Adrenal gland (tissue), 5 donors: Measurements from ENCODE around the gene ZNF132.

Source experiments
- POLR2A ChIP-seq, 2 donors: fragments of 450-650 bp; IDR thresholded peaks; one replicate each; pipeline ENCODE4 v1.6.1; 2017; ENCODE audit warnings: antibody characterized with exemption in 2 of 2, mild to moderate bottlenecking in 2 of 2, moderate library complexity in 1 of 2
- TF ChIP-seq, protein P1 (sequence below), 6 experiments: fragments of 450-650 bp in 4 of 6; fragments of 200-600 bp in 2 of 6; sonication (generic) in 1 of 6; IDR thresholded peaks; 1 replicate in 5 of 6; 2 replicates in 1 of 6; pipeline versions ENCODE4 v1.5.1 to v1.8.0; 2016 to 2021; ENCODE audit warnings: antibody characterized with exemption in 6 of 6, mild to moderate bottlenecking in 2 of 6, moderate library complexity in 1 of 6
- donor health status: DM: no; HTN: no; CAD: no.

DNA sequence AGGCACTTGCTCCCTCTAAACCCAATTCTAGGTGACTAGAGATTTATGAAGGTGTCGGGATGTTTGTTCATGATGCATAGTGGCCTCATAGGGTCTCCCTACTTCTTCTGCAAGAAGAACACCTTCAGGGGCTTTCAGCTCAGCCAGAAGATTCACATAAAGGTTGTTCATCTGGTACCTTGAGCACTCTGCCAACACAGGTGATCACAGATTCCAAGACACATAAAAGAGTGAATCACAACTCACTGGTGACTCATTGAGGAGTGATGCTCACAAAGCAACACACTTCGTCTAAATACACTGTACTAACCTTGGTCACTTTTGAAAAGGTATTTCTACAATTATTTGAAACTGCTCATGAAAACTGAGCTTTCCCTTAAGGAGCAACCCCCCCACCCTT is 20.1 kb upstream of the ZNF132 start:
- TF ChIP-seq, protein P1, sequence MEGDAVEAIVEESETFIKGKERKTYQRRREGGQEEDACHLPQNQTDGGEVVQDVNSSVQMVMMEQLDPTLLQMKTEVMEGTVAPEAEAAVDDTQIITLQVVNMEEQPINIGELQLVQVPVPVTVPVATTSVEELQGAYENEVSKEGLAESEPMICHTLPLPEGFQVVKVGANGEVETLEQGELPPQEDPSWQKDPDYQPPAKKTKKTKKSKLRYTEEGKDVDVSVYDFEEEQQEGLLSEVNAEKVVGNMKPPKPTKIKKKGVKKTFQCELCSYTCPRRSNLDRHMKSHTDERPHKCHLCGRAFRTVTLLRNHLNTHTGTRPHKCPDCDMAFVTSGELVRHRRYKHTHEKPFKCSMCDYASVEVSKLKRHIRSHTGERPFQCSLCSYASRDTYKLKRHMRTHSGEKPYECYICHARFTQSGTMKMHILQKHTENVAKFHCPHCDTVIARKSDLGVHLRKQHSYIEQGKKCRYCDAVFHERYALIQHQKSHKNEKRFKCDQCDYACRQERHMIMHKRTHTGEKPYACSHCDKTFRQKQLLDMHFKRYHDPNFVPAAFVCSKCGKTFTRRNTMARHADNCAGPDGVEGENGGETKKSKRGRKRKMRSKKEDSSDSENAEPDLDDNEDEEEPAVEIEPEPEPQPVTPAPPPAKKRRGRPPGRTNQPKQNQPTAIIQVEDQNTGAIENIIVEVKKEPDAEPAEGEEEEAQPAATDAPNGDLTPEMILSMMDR (IDR thresholded peaks at IDR 0.05), result no peak
- TF ChIP-seq POLR2A (IDR thresholded peaks at IDR 0.05), result no peak
